Femur (tissue), 1 donor: ENCODE results near the gene KIAA0930.
A peak's percentile ranks its signal among the peaks of the same experiment; 100 is the strongest.

Experiments
- DNase-seq: peaks from one replicate; pipeline ENCODE4 v3.0.0-alpha.2; 2017

Gene KIAA0930

GRCh38 chr22:45166932-45167331, 73.8 kb downstream of the KIAA0930 start:
- no peak for DNase-seq

GRCh38 chr22:45164270-45165088, 76.2 kb downstream of the KIAA0930 start:
- peak; percentile 40 for DNase-seq

GRCh38 chr22:45163451-45164269, 77.0 kb downstream of the KIAA0930 start, which contains the start of gene NUP50:
Gene NUP50, plus strand, starts transcription at chr22:45163925. Its CDS starts 4,253 bp downstream, at chr22:45168178.
- DNase-seq = peak; percentile 97

GRCh38 chr22:45163099-45163450, 77.6 kb downstream of the KIAA0930 start:
- DNase-seq = no peak

- DNase-seq = no peak
Observed at GRCh38 chr22:45162531-45162930, 78.2 kb downstream of the KIAA0930 start.

GRCh38 chr22:45159652-45160462, 80.8 kb downstream of the KIAA0930 start:
- DNase-seq = no peak

GRCh38 chr22:45157907-45158306, 82.8 kb downstream of the KIAA0930 start:
- no peak for DNase-seq

- no peak for DNase-seq
Observed at GRCh38 chr22:45155050-45155840, 85.4 kb downstream of the KIAA0930 start.

- no peak for DNase-seq
Observed at GRCh38 chr22:45154383-45154782, 86.3 kb downstream of the KIAA0930 start.

GRCh38 chr22:45151503-45151902, 89.2 kb downstream of the KIAA0930 start:
- DNase-seq = no peak

- DNase-seq = no peak
Observed at GRCh38 chr22:45150139-45150538, 90.6 kb downstream of the KIAA0930 start.

- no peak for DNase-seq
Observed at GRCh38 chr22:45149671-45150070, 91.0 kb downstream of the KIAA0930 start.

- DNase-seq = no peak
Observed at GRCh38 chr22:45144916-45145315, 95.8 kb downstream of the KIAA0930 start.

- no peak for DNase-seq
Observed at GRCh38 chr22:45142376-45142775, 98.3 kb downstream of the KIAA0930 start.
